Measurements from ENCODE around the gene NR2F1. TPM values are rescaled to one million over a fixed set of nuclear protein-coding genes. Genes with fewer than 3 reads are reported as not detected.
"Not testable (repeated sequence)": the region's sequence is repeated elsewhere in the genome, so short reads cannot be mapped to it uniquely, and the experiment has no call there.

The NR2F1 gene
- total RNA-seq: 5.4 and 7.7 TPM in 2 replicates
- polyA plus RNA-seq (2012): 11.8 TPM

DNA sequence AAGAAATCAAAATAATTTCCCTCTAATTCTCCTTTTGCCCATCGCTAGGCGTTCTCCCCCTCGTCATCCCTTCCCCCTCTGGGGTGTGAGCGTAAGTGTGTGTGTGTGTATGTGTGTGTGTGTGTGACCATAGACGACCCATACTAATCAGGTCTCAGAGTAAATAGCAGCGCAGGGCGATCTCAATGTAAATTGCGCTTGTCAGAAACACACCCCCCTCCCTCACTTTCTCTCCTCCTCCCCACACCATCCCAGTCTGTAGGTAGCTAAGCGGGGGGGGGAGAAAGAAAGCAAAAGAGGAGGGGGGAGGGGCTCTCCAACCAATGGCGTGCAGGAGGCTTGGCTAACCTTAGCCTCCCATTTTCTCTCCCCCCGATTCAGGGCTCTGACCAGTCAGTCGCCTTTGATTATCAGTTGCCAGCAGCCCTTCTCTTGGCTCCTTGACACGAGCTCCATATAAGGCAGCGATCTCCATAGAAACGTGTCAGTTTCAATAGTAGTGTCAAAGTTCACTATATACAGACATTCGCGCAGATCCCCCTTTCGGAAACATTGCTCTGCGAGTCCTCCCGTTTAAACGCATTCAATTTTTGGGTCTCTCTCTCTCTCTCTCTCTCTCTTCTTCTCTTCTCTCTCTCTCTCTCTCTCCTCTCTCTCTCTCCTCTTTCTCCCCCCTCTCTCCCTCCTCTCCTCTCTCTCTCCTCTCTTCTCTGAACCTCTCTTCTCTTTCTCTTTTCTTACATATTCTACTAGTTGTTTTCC lies at the start of gene NR2F1:
Gene NR2F1, plus strand, starts transcription at position 546 of the 762 bp plus-strand sequence. CDS start 1,802 bp downstream, outside the sequence.
- DNase-seq (ENCODE audit: low read depth): peak; percentile 94

DNA sequence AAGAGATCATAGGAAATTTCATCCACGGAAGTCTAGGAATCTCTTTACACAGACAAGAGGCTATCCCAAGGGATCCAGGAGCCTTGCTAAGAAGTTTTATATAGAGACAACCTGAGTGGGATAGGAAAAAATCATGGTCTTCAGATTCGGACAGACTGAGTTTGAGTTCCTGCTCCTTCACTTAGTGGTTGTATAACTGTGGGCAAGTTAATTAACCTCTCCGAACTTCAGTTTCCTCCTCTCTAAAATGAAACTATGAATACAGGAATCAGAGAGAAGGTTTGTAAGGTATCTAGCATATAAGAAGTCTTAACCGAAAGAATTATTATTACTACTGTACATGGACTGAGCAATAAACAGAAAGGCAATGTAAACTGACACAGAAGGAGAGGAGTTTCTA lies 37.1 kb upstream of the NR2F1 start:
- DNase-seq (ENCODE audit: low read depth): no peak

DNA sequence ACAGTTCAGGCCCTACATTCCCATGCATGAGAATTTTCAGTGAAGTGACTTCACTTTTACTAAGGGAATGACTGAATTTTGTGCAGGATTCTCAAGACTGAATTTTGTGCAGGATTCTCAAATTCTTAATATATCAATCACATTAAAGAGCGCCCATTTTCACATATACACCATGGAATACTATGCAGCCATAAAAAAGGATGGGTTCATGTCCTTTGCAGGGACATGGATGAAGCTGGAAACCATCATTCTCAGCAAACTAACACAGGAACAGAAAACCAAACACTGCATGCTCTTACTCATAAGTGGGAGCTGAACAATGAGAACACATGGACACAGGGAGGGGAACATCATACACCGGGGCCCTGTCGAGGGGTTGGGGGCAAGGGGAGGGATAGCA lies 33.4 kb upstream of the NR2F1 start:
- DNase-seq (ENCODE audit: low read depth): not testable (repeated sequence)

DNA sequence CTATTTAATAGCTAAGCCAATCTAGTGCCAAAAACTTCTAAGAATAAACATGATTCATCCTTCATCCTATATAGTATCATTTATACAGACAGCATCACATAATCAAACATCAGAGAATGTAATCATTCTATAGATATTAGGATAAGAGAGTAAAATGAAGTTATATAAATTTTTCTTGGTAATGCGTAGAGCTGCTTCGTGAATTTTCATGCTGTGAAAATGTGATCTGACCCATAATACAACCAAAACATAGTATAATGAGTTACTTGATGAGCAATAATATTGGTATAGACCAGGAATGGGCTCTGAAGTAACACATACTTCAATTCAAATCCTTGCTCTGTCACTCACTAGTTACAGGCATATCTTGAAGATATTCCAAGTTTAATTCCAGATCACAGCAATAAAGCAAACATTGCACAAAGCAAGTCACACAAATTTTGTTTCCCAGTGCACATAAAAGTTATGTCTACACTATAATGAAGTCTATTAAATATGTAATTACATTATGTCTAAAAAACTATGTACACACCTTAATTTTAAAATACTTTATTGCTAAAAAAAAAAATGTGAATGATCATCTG lies 25.9 kb upstream of the NR2F1 start:
- DNase-seq (ENCODE audit: low read depth): no peak

DNA sequence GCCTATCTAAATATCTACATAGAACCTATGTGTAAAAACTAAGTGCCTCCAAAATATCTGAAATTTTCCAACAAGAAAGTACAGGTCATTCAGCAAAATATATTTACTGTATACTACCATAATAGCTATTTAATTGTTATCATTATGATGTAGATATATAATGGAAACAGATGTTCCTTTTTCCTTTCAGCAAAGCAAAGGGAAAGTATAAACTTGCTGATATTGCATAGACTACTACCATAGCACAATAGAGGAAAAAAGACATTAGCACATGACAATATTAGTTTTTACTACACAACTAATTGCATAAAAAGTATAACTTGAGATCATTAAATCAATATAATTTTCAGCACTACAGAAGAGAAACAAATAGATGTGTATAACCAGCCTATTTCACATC lies 16.9 kb upstream of the NR2F1 start:
- no peak for DNase-seq (ENCODE audit: low read depth)

DNA sequence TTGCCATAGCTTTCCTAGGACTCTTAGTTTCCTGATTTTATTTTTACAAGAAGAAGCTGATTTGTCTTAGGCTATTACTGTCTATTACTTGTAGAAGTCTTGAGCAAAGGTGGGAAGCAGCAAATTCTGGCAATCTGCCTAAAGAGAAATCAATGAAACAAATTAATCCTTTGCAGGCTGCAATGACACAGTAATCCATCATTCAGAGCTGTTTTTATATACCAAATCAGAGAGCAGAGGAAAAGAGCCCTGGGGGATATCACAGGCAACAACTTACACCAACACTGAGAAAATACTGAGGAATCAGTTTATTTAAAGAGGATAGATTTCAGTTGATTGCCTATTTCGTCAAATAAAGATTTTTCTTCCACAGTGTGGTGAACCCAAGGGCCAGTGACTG lies 15.6 kb upstream of the NR2F1 start:
- DNase-seq (ENCODE audit: low read depth): no peak

DNA sequence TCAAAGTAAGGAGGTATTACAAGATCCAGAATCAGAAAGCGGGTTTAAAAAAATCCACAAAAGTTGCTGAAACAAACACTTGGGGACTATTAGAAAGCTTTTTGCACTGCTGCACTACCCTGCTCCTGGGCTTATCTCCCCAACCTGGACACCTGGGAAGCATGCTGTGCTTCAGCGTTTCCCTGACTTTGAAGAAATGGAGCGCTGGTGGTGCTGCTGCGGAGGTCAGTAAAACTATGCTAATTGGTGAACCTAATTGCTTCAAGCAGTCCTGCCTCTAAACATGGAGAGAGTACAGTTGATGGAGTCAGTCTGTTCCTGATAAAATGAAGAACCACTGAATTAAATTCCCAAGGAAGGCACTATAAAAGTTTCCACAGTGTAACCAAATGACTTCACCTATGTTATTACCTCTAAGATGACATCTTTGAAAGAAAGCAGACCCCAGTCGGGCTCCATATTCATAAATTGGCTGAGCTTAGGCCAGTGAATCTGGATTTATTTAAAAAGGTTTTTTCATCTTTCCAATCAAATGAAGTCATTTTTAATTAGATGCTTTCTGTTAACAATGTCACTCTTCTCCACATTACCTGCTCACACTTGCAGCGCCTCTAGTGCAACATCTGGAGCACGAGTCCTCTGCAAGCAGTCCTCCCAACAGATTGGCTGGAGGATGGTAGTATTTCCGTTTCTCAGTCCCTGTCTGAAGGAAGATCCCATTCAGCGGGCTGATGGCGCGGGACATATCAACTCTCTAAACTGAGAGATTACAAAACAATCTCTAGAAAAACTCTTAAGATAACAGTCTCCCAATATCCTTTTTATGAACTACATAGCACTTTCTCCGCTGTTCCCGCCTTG lies 13.5 kb upstream of the NR2F1 start:
- DNase-seq (ENCODE audit: low read depth): no peak

DNA sequence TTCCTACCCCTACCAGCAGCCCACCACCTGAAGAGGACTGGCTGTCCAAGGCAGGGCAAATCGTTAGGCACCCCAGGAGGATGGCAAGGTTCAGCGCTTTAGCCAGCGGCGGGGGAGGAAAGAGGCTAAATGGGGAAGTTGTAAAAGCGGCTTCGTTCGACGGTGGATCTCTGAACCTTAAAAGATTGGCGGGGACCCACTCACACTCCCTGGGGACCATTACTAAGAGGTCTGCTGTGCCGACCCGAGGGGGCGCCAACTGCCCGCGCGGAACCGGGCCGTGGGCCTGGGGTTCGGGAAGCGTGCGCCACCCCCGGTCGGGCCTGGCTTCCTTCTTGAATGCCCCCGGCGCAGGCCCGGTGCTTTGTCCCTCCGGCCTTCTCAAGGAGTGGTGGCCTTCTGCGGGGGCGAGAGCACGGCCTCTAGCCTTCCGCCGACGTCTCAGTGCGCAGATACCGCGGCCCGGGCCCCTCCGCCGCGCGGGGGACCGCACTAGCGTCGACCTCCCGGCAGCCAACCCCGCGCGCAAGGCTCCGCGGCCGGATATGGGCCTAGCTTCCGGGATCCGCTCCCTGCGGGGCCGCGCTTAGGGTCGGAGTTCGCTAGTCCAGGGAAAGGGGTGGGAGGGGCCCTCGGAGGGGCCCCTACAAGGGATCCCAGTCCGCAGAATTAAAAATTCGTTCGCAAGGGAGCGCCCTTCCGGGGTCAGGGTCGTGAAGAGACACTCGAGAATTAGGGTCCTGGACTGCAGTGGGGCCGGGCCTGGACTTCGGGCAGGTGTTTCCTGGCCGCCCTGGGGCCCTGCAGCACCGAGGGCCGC lies 12.5 kb upstream of the NR2F1 start:
- DNase-seq (ENCODE audit: low read depth): no peak

DNA sequence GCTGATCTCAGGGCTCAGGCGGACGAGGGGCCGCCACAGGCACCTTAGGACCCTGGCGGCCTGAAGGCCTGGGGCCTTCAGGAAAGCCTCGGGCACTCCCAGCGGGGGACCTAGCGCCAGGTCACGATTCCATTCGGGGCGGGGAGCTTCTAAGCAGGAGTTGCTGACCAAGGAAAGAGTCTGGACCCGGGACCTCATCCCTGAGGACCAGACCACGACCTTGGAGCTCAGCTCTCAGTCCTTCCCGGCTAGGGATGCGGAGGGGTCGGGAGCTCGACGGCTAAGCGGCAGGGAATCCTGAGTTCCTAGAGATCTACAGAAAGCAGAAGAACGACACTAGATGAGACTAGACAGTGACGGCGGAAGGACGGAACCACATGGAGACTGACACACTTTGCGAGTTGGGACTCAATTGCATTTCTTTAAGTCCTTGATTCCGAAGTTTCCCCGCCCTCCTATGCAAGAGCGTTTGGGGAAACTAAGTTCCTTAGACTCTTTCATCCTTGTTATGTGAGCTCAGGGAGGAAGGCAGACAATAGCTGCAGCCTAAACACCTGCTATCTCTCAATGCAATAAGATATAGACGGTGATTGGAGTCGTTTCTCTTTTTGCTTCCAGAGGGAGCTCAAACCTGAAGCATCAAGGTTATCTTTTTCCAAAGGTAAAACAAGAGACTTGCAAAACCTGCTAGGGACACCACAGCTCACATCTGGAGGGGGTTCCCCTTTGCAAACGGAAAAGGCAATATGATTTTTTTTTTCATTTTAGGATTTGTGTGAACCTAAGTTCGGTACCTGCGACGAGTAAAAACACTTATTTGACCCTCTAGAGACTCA lies 11.7 kb upstream of the NR2F1 start:
- DNase-seq (ENCODE audit: low read depth): no peak

DNA sequence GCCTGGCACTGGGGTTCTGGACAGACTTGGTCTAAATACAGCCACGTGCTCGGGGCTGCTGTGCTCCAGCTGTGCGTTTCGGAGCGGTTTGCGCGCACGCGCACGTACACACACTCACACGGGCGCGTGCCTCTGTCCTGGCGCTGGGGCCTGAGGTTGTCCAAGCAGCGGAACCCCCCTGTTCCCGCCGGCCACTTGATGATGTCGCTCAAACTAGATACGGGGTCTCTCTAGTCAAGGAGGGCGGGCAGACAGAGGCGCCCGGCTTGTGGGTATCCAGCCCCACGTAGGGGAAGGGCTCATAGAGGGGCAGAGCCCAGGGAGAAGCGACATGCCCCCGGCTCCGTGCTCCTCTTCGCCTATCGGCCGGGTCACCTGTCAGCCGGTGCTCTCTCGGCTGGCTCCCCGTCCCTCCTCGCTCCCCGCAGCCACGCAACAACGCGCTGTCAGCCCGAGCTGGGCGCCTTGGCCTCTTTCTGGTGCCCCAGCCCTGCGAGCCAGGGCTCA lies 10.9 kb upstream of the NR2F1 start:
- no peak for DNase-seq (ENCODE audit: low read depth)

DNA sequence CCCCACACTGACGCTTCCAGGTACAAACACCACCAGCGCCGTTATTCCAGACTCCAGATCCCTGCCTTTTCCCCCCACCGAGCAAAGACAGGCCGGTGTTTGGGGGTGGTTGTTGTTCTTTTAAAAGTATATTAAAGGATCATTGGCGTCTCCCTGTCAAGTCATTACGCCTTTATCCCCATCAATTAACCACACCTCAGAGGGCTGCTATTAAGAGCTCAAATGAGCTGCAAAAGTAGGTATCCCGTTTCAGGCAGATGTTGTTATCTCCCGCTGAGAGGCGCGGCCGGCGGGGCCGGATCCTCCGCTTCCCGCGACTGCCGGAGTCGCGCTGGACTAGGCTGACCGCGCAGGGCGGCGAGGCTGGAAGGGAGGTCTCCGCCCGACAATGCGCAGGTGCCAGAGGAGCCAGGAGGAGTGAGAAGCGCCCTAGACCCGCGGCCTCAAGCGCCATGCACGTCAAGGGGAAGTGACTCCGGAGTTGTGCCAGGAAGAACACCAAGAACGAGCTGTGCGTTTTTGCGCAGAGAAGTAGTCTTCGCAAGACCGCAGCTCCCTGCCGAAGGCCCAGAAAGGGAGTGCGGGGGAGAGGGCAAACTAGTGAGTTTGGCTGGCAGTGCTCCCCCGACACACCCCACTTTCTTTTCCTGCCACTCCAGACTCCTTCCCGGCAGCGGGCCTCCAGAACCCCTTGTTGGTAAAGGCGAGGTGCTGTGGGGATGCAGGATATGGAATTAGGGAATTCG lies 10.2 kb upstream of the NR2F1 start:
- DNase-seq (ENCODE audit: low read depth): no peak

DNA sequence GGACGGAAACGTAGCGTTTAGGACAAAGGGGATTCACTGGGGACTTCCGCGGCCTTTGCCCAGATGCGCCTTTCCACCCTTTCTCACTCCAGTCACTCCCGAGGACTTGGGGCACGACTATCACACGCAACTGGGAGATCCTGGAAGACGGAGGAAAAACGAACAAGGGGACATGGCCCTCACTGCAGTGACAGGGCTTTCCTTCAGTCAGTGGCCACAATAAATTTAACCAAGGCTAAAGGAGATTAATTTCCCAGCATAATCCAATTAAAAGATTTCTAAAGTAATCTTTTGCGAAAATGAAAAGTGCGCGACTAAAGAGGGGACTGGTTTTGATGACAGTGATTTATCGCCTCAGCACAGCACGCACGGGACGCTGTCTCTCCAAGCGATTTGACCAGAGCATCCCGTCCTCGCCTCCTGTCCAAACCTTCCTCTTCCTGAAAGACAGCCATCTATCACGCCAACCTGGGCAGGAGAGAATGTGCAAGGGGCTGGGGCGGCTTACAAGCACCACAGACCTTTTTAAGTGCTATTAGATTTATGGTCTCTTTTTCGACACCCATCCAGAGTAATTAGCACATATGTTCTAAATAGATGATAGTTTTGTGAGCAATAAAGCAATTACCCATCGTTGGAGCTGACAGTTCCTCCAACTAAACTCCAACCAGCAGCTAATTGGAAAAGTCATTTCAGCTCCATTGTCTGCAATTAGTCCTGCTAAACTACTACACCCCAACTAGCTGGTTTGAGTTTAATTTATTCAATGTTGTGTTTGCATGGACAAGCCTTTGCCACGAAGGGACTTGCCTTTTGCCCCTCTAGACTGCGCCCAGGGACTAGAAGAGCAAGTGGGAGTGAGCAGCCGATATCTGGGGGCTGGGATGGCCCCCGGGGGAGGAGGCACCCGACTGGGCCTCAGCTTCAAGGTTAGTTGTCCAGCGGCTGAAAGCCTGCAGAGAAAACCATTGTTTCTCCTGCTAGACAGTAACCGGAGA lies 9.4 kb upstream of the NR2F1 start:
- no peak for DNase-seq (ENCODE audit: low read depth)

DNA sequence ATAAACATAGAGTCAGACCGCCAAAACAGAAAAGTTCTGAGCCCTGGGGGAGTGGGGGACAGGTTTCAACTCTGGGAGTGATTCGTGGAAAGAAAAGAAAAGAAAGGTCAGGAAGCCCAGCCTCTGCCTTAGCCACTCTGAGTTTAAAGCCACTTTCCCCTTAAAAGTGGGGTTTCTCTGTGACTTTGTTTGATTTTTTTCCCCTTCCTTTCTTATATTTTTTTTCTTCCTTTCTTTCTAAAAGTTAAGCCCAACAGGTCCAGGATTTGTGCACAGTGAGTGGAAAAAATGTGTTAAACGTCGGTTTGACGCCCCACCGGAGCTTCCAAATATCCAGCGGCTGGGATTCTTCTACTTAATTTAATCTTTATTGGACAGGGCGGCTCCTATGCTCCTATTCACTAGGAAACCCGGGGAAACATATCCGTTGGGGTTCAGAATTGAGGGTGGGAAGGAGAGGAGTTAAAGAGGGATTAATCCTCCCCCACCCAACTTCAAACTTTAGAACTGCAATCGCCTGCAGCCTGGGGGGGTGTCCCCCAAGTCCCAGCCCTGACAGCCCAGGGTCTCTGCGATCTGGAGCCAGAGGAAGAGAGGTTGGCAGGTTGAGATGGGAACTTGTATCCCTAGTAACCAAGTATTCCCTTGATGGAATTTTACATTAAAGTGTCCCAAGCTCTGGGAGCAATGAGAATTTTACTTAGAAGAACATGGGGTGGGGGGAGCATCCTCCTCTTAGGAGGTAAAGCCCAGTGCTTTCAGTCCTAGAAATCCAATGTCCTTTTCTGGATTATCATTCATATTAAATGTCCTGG lies 8.3 kb upstream of the NR2F1 start:
- DNase-seq (ENCODE audit: low read depth): no peak

DNA sequence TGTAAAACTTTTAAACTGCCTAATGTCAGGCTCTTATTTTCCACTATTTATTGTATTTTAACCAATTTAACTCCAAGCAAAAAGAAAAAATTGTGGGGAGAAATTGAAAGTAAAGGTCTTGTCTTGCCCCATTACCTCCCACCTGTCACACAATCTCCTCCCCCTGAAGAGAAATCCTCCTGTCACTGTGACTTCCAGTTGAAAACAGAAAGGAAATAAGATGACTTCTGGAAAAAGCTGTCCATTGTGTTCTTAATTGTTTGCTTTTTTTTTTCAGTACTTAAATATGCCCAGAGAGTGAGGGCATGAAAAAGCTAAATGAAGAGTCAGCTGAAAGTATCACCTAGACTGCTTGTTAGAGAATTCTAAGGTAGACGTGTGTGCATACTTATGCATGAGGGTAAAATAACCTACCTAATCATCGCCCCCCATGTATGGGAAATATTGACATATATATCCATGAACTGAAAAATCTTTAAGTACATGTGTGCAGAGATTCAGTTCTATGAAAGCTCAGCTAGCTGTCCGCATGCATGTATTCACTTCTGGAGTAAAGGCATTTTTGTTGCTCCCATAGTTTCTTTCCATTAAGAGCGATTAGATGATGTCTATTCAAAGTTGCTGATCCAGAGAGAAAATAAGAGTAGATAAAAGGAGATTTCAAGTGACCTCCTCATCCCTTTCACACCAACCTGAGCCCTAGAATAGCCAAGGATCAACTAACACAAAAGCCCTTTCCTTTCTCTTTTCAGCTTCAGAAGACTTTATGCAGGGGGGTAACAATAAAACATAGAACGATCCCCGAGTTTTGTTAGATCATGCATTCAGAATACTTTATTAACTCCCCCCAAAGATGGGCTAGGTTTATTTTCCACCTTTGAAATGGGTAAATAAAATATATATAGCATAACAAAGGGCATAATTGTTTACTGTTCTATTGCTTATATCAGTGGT lies 7.3 kb upstream of the NR2F1 start:
- no peak for DNase-seq (ENCODE audit: low read depth)

DNA sequence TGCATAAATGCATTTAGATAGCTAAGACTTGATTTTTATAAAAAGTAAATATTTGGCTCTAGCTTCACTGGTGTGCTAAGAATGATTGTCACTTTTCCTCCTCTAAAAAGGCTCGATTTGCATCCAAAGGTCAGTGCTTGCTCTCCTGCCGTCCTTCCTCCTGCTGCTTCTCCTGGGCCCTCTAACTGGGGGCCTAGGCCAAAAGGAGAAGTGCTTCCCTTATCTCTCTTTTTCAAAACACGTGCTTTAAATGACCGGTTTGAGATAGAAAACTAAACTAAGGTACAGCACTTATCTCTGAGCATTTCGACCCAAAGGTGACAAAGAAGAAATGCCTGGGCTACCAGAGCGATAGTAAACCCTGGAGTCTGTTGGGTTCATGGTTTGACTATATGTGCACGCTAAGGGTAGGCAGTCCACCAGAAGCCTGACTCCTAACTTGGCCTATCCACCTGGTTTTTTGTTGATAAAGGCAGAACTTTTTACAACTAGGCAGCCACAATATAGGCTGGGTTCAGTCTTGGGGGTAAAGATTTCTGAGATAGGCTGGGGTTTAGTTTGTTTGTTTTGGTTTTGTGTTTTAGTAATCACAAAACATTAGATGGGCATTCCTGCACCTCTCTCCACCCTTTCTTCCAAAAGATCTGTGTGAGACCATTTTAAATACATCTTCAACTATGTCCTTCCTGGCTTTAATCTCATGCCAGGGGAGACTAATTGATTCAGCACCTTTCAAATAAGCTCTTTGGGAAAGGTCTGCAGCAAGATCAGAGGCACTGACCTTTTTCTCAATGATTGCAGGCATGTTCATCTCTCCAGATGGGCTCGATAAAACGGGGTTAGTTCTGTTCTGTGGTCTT lies 5.8 kb upstream of the NR2F1 start:
- DNase-seq (ENCODE audit: low read depth): no peak

All from myocyte (in vitro differentiated cells).